ENCODE measurements around the gene ZNF33A.

The ZNF33A gene

DNA sequence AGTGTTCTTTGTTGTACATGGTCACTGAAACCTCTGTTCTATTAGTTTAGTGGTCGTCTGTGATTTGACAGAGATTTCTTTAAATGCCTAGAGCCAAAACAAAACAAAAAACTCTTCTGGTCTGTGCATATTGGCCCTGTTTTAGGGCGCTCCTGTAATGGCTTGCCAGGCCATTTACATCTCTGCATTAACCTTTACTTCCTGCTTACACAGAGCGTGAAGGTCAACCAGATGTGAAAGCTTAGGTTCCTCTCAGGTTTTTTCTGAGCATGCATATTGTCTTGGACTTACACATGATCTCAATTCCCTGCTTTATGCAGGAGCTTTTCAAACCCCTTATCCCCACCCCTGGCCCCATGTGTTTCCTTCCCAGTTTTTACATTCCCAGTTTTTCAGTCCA is 93.3 kb downstream of the ZNF33A start:
- in situ Hi-C loops (cut with HindIII; ENCODE audit: low sequenced_read_pairs): no loop called here
- H3K4me3 ChIP-seq (ENCODE audit: low read depth, low read length): no peak overlapping the region
- DNase-seq (ENCODE audit: low read depth, low spot score): no peak
- TF ChIP-seq, protein P1, sequence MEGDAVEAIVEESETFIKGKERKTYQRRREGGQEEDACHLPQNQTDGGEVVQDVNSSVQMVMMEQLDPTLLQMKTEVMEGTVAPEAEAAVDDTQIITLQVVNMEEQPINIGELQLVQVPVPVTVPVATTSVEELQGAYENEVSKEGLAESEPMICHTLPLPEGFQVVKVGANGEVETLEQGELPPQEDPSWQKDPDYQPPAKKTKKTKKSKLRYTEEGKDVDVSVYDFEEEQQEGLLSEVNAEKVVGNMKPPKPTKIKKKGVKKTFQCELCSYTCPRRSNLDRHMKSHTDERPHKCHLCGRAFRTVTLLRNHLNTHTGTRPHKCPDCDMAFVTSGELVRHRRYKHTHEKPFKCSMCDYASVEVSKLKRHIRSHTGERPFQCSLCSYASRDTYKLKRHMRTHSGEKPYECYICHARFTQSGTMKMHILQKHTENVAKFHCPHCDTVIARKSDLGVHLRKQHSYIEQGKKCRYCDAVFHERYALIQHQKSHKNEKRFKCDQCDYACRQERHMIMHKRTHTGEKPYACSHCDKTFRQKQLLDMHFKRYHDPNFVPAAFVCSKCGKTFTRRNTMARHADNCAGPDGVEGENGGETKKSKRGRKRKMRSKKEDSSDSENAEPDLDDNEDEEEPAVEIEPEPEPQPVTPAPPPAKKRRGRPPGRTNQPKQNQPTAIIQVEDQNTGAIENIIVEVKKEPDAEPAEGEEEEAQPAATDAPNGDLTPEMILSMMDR (IDR thresholded peaks at IDR 0.05; ENCODE audit: low read depth, low read length): no peak

DNA sequence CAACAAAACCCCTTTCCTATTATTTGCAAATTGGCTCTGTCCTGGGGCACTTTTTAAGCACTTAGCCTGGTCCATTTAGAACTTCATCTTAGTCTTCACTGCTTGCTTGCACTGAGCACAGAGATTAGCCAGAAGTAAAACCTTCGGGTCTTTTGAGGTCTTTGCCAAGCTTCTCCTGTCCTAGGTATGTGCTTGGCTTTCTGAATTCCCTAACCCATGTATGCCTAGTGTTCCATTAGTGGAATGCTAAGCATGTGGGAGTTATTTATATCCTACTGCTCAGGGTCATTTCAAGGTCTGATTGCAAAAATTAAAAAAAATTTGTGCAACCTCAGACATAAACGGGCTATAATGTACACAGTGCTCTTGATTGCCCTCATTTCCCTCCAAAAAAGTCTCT is 101.7 kb downstream of the ZNF33A start:
- no peak overlapping the region for H3K4me3 ChIP-seq (ENCODE audit: low read depth, low read length)
- TF ChIP-seq, protein P1 (IDR thresholded peaks at IDR 0.05; ENCODE audit: low read depth, low read length): no peak
- DNase-seq (ENCODE audit: low read depth, low spot score): no peak
- in situ Hi-C loops (cut with HindIII; ENCODE audit: low sequenced_read_pairs): no loop called here
